B cell (primary cell): Measurements from ENCODE around the gene MYL5.

ENCODE experiments used
- CTCF ChIP-seq: fragments of 200-600 bp; IDR thresholded peaks from one replicate; pipeline ENCODE4 v1.8.0; 2022; ENCODE audit warnings: antibody characterized with exemption, mild to moderate bottlenecking
- EZH2 ChIP-seq: IDR thresholded peaks from 2 replicates; pipeline ENCODE4 v1.6.1; 2012; ENCODE audit warnings: borderline replicate concordance, low read depth, mild to moderate bottlenecking, moderate library complexity, low read length; ENCODE audit not compliant: insufficient read depth, poor library complexity, severe bottlenecking

GRCh38 chr4:685679-686412, 11.5 kb downstream of the MYL5 start:
- no peak for TF ChIP-seq CTCF
- TF ChIP-seq EZH2, result no peak
